Measurements from ENCODE around the gene ID1. TPM values are rescaled to one million over a fixed set of nuclear protein-coding genes. Genes with fewer than 3 reads are reported as not detected.

ID1 gene
- total and polyA plus RNA-seq, 2 donors from 2014 or later = 189 to 293 TPM

DNA sequence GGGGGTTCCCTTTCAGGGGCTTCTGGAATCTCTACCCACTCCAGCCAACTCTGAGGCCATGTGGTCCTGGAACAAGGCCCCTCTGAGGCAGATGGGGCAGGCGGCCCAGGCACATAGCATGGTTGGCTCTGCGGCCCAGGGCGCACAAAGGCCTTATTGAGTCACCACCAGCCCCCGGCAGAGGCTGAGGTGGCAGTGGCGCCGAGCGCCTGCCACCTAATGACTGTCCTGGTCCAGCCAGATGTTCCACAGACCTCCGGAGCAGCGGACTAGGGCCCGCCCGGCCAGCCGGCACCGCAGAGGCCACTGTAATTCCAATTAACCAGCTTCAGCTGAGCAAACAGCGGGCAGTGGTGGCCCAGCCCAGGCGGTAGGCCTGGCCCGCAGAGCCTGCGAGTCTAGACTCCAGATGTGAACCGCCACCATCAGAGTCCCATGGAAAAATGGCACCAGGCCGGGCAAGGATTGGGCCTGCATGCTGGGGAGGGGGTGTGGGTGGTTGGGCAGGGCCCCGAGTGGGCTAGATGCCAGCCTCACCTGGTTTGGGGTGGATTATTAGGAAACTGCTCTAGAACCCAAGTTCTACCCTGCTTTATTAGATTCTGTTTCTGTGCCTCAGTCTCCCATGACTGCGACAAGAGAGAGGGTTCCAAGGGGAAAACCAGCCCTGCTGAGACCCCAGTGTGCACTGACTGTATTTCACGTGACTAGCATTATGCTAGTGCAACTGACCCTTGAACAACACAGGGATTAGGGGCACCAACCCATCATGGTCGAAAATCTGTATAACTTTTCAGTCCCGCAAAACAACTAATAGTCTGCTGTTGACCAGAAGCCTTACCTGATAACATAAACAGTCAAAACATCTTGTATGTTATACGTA, 34.1 kb upstream of the ID1 start:
- no peak overlapping the region for H3K9ac ChIP-seq (ENCODE audit: low read length in 3 of 3)
- intact Hi-C loops (cut with DNase I) = no loop called here
- H3K4me1 ChIP-seq (ENCODE audit: control insufficient read depth in 2 of 3, insufficient read depth in 2 of 3, low read depth in 1 of 3, low read length in 3 of 3) = peaks cover 0 to 19% (median 13%) of the 10 kb centered on the region in 3 donors
- FAIRE-seq (no peak), DNase-seq (peak in 1 of 5 donors; percentile 24)
- peaks cover 0 to 2% (median 0%) of the 10 kb centered on the region in 3 donors for H3K36me3 ChIP-seq (ENCODE audit: control insufficient read depth in 2 of 3, insufficient read depth in 3 of 3, low read length in 3 of 3)
- H3K4me3 ChIP-seq (ENCODE audit: low read length in 3 of 3) = no peak overlapping the region
- no peak overlapping the region for H3K27ac ChIP-seq (ENCODE audit: low read depth in 2 of 2, low read length in 2 of 2)
- H3K9me3 ChIP-seq (ENCODE audit: control insufficient read depth in 2 of 3, insufficient read depth in 1 of 3, low read length in 3 of 3) = no peaks in the 10 kb centered on the region
- H3K27me3 ChIP-seq (ENCODE audit: control insufficient read depth, insufficient read depth, low read length) = no peaks in the 10 kb centered on the region
- TF ChIP-seq, protein P1, sequence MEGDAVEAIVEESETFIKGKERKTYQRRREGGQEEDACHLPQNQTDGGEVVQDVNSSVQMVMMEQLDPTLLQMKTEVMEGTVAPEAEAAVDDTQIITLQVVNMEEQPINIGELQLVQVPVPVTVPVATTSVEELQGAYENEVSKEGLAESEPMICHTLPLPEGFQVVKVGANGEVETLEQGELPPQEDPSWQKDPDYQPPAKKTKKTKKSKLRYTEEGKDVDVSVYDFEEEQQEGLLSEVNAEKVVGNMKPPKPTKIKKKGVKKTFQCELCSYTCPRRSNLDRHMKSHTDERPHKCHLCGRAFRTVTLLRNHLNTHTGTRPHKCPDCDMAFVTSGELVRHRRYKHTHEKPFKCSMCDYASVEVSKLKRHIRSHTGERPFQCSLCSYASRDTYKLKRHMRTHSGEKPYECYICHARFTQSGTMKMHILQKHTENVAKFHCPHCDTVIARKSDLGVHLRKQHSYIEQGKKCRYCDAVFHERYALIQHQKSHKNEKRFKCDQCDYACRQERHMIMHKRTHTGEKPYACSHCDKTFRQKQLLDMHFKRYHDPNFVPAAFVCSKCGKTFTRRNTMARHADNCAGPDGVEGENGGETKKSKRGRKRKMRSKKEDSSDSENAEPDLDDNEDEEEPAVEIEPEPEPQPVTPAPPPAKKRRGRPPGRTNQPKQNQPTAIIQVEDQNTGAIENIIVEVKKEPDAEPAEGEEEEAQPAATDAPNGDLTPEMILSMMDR (IDR thresholded peaks at IDR 0.05; ENCODE audit: borderline replicate concordance, extremely low read depth, insufficient read depth) = no peak

DNA sequence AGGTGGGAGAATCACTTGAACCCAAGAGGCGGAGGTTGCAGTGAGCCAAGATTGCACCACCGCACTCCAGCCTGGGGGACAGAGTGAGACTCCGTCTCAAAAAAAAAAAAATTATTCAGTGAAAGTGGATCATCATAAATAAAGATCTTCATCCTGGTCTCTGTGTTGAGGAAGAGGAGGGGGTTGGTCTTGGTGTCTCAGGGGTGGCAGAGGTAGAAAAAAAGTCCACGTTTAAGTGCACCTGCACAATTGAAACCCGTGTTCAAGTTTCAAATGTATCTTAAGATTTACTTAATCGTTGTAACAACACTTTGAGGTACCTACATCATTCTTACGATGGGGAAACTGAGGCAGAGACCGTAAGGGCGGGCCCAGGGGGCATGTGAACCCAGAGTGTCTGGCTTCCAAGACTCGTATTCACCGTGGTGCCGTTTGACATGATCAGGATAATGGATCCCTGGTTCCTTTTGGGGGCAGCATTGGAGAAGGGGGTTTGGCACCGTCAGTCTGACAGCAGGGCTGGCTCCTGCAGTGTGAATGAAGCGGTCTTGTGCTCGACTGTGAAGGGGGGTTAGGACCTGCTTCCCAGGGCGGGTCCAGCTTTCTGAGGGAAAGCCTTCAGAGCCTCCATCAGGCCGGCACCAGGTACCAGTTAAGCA, 32.9 kb upstream of the ID1 start:
- Histone ChIP-seq H3K27ac (ENCODE audit: low read depth in 2 of 2, low read length in 2 of 2) (peak overlapping the region; percentile 83 to 93), H3K9ac (ENCODE audit: low read length in 3 of 3) (peak overlapping the region; percentile 58 to 87 (median 61)), H3K4me3 (ENCODE audit: low read length in 3 of 3) (peak overlapping the region; percentile 56 to 80 (median 77)), H3K27me3 (ENCODE audit: control insufficient read depth, insufficient read depth, low read length) (no peaks in the 10 kb centered on the region), H3K9me3 (ENCODE audit: control insufficient read depth in 2 of 3, insufficient read depth in 1 of 3, low read length in 3 of 3) (no peaks in the 10 kb centered on the region), H3K4me1 (ENCODE audit: control insufficient read depth in 2 of 3, insufficient read depth in 2 of 3, low read depth in 1 of 3, low read length in 3 of 3) (peaks cover 0 to 19% (median 13%) of the 10 kb centered on the region in 3 donors), H3K36me3 (ENCODE audit: control insufficient read depth in 2 of 3, insufficient read depth in 3 of 3, low read length in 3 of 3) (peaks cover 0 to 2% (median 0%) of the 10 kb centered on the region in 3 donors)
- FAIRE-seq = no peak
- DNase-seq = no peak
- intact Hi-C loops (cut with DNase I) = no loop called here
- TF ChIP-seq, protein P1 (IDR thresholded peaks at IDR 0.05; ENCODE audit: borderline replicate concordance, extremely low read depth, insufficient read depth) = no peak

DNA sequence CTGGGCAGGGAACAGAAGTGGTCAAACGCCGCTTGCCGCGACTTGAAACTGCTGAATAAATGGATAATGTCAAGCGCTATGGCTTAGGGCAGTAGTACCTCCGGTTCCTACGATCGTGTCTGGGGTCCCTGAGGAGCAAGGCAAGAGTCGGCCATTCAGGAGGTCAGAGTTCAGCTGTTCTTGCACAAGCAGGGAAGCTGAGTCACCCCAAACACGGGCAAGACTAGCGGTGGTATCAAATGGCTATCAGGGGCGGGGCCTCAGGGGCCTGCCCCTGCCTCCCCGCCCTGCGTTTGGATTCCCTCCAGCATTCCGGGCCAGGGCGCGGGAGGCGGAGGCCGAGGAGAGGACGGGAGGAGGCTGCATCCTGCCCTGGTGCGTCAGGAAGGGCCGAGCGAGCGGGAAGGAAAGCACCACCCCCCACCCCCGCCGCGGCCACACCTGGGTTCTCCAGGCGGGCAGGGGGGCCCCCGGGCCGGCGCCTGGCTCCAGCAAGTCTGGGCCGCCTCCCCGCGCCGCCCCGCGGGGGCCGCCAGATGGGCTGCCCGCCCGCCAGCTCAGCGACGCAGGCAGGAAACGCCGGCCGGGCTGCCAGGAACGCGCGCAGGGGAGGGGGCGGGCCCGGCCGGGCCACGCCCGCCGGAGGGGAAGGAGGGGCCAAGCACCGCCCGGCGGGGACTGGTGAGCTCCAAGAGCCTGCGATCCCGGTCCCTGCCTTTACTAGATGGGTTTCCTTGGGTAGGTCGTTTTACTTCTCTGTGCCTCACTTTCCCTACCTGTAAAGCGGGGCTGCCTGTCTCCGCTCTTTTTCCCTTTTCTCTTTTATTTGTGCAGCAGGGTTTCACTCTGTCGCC, 32.2 kb upstream of the ID1 start:
- Histone ChIP-seq H3K27me3 (ENCODE audit: control insufficient read depth, insufficient read depth, low read length) (no peaks in the 10 kb centered on the region), H3K9me3 (ENCODE audit: control insufficient read depth in 2 of 3, insufficient read depth in 1 of 3, low read length in 3 of 3) (no peaks in the 10 kb centered on the region), H3K9ac (ENCODE audit: low read length in 3 of 3) (peak overlapping the region; percentile 58 to 87 (median 61)), H3K4me1 (ENCODE audit: control insufficient read depth in 2 of 3, insufficient read depth in 2 of 3, low read depth in 1 of 3, low read length in 3 of 3) (peaks cover 0 to 19% (median 13%) of the 10 kb centered on the region in 3 donors), H3K4me3 (ENCODE audit: low read length in 3 of 3) (peak overlapping the region; percentile 71 to 80 (median 77)), H3K36me3 (ENCODE audit: control insufficient read depth in 2 of 3, insufficient read depth in 3 of 3, low read length in 3 of 3) (peaks cover 0 to 2% (median 0%) of the 10 kb centered on the region in 3 donors), H3K27ac (ENCODE audit: low read depth in 2 of 2, low read length in 2 of 2) (peak overlapping the region; percentile 83 to 93)
- intact Hi-C loops (cut with DNase I) = no loop called here
- no peak for FAIRE-seq
- DNase-seq = peak; percentile 97 to 99 (median 98)
- TF ChIP-seq, protein P1 (IDR thresholded peaks at IDR 0.05; ENCODE audit: borderline replicate concordance, extremely low read depth, insufficient read depth) = no peak
